Fibroblast of pulmonary artery (primary cell): ENCODE data around the gene IRF2BP1.

ENCODE experiments used
- DNase-seq: peaks from one replicate; pipeline ENCODE4 v3.0.0-alpha.2; 2010; ENCODE audit warnings: low read depth
- H3K4me3 ChIP-seq: replicated peaks from 2 replicates; pipeline ENCODE4 v1.5.1; 2011; ENCODE audit warnings: low read depth, mild to moderate bottlenecking, control low read depth, low read length, moderate library complexity
- TF ChIP-seq, protein P1 (sequence below): IDR thresholded peaks from 2 replicates; pipeline ENCODE4 v1.5.1; 2011; ENCODE audit warnings: mild to moderate bottlenecking, control low read depth, low read length, inconsistent platforms; ENCODE audit errors: missing control alignments

The IRF2BP1 gene, protein sequence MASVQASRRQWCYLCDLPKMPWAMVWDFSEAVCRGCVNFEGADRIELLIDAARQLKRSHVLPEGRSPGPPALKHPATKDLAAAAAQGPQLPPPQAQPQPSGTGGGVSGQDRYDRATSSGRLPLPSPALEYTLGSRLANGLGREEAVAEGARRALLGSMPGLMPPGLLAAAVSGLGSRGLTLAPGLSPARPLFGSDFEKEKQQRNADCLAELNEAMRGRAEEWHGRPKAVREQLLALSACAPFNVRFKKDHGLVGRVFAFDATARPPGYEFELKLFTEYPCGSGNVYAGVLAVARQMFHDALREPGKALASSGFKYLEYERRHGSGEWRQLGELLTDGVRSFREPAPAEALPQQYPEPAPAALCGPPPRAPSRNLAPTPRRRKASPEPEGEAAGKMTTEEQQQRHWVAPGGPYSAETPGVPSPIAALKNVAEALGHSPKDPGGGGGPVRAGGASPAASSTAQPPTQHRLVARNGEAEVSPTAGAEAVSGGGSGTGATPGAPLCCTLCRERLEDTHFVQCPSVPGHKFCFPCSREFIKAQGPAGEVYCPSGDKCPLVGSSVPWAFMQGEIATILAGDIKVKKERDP

DNA sequence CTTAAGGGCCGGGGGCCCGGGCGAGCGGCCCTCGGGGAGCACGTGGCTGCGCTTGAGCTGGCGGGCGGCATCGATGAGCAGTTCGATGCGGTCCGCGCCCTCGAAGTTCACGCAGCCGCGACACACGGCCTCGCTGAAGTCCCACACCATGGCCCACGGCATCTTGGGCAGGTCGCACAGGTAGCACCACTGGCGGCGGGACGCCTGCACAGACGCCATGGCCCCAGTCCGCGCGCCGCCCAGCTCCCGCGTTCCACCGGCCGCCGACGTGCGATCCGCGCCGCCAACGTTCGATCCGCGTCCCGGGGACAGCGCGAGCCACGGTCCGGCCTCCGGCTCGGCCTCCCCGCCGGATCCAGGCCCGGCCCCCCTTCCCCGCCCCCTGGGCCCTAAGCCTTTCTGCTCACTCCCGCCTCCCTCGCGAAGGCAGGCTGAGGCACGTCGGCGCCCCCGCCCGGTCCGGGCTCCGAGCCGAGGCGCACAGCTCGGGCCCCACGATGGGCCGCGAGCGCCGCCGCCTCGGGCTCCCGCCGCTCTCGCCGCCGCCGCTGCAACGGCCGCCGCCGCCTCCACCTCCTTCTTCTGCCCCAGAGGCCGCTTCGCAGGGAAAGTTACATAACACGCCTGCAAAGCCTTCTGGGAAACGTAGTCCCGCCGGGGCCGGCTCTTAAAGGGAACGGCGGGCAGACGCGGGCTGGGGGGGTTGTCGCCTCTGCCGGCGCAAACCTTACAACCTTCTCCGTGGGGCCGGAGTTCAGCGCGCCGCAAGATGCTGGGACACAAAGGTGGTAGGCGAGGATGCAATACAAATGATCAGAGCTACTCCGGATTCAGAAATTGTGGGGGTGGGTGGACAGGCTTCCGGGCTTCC lies at the start of gene IRF2BP1:
TSS of gene IRF2BP1 (minus strand) at position 586 of the 871 bp plus-strand sequence. CDS start at position 219, 367 bp downstream.
- TF ChIP-seq, protein P1, sequence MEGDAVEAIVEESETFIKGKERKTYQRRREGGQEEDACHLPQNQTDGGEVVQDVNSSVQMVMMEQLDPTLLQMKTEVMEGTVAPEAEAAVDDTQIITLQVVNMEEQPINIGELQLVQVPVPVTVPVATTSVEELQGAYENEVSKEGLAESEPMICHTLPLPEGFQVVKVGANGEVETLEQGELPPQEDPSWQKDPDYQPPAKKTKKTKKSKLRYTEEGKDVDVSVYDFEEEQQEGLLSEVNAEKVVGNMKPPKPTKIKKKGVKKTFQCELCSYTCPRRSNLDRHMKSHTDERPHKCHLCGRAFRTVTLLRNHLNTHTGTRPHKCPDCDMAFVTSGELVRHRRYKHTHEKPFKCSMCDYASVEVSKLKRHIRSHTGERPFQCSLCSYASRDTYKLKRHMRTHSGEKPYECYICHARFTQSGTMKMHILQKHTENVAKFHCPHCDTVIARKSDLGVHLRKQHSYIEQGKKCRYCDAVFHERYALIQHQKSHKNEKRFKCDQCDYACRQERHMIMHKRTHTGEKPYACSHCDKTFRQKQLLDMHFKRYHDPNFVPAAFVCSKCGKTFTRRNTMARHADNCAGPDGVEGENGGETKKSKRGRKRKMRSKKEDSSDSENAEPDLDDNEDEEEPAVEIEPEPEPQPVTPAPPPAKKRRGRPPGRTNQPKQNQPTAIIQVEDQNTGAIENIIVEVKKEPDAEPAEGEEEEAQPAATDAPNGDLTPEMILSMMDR: no peak
- peak within 1 kb of the TSS; percentile 70 for H3K4me3 ChIP-seq
- DNase-seq: peak; percentile 94

DNA sequence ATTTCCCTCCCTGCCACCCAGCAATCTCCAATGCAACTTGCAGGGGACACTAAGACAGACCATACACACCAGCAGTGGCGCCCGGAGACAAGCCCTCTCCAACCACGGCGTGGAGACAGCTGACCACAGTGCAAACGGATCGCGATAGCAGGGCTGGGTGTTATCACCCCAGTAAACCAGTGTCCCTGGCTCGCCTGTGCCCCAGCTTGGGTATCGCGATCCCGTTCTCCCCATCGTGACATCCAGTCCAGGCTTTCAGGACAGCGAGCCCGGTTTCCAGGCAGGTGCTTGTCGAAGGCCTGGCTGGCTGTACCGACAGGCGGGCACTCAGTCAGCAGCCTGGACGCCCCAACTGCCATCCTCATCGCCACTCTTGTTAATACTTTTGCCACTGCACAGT lies 49.3 kb upstream of the IRF2BP1 start:
- TF ChIP-seq, protein P1: no peak
- no peak overlapping the region for H3K4me3 ChIP-seq
- no peak for DNase-seq

DNA sequence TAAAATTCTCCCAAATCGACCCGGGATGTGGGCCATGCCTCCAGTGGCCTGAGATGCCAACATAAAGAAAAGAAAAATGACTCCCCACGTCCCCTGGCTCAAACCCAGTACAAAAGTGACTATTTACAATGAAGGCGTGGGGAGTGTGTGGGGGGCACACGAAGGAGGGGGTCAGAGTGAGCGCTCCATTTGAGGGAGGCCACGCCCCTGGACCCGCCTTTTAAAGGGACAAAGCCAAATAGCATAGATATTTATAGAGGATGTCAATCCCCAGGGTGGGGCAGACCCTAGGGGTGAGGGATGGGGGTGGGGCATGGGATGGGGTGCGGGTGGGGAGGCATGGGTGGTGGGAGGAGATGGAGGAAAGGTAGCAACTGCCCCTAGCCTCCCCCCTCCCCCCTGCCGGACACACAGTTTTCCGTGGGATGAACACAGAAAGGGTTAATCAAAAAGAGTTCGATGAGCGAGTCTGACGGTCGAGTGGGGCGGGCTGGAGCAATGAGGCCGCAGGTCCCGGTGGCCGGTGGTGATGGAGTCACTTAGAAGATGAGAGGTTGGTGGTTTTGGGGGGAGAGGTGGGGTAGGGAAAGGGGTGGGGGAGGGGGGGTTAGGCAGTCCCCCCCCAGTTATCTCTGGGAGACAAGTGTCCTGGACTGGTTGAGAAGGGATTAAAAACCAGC lies 48.8 kb upstream of the IRF2BP1 start:
- H3K4me3 ChIP-seq: no peak overlapping the region
- DNase-seq: no peak
- TF ChIP-seq, protein P1: no peak

DNA sequence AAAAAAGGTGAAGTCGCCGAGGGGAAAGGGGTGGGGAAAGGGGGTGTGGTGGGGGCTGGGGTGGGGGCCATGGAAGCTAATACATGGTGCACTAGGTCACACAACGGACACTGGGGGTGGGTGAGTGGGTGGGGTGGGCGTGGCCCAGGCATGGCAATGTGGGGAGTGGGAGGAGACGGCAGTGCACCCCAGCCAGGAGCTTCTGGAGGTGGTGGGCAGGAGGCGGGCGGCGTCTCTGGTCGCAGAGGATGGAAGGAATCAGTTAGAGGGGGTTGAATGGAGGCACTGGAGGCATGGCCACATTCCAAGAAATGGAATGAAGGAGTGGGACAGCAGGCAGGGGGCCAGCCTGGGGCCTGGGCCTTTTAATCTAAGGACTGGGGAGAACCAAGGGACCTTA lies 47.8 kb upstream of the IRF2BP1 start:
- TF ChIP-seq, protein P1: no peak
- DNase-seq: no peak
- H3K4me3 ChIP-seq: no peak overlapping the region

DNA sequence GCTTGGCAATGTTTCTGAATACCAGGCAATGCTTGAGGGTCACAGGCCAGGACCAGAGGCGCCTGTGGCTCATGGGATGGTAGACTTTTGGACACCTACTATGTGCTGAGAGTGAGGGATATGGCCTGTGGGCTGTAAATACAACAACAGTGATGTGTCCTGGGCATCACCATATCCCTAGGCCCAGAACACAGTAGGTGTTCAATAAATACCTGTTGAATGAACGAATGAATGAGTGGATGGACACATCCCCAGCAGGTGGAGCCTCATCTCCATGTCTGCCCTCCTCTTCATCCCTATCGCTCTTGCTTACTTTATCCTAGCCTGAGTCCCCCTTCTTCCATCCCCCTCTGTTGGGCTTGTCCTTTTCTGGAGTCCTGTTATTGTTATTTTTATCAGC lies 45.1 kb upstream of the IRF2BP1 start:
- DNase-seq: no peak
- TF ChIP-seq, protein P1: peak; percentile 10

DNA sequence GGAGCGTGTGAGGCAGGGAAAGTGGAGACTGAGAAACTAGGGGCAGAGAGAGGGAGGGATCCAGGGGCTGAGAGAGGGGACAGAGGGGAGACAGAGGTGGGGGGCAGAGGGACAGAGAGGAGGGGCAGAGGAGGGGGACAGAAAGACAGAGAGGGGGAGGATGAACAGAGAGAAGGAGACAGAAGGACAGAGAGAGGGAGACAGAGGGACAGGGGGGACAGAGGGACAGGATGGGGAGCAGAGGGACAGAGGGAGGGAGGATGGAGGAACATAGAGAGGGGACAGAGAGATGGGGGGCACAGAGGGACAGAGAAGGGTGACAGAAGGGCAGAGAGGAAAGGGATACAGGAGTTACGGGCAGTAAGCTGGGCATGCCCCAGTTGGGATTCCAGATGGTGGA lies 43.3 kb upstream of the IRF2BP1 start:
- no peak overlapping the region for H3K4me3 ChIP-seq
- DNase-seq: no peak
- TF ChIP-seq, protein P1: no peak

More for the DNA sequence above, 45.1 kb upstream of the IRF2BP1 start:
- H3K4me3 ChIP-seq: no peak overlapping the region
